ENCODE data around the gene UCP2. TPM values are rescaled to one million over a fixed set of nuclear protein-coding genes. Genes with fewer than 3 reads are reported as not detected.

Gene UCP2
- total and polyA plus RNA-seq, 2 experiments from 2014 or later = 60.1 to 76.9 TPM

DNA sequence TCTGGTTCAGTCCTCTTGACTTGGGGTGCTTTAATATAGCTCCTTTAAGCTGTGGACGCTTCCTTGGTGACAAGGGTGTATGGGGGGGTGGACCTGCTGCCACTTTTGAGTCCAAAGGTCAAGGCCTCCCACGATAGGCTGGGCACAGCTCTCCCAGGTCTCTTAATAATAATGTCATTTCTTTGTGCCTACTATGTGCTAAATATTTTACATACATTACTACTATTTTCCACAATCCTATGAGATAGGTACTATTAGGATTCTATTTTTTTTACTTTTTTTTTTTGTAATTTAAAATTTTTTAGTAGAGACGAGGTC is 26.5 kb upstream of the UCP2 start:
- Mint-ChIP-seq H3K27me3 (ENCODE audit: insufficient read depth, low read depth, poor library complexity) (peaks cover 10% of the 10 kb centered on the region), H3K4me1 (peaks cover 17% of the 10 kb centered on the region), H3K36me3 (ENCODE audit: low read depth) (peaks cover 3% of the 10 kb centered on the region; the same call in 1 of the 3 replicates), H3K9me3 (no peaks in the 10 kb centered on the region), H3K4me3 (no peak overlapping the region), H3K27ac (no peak overlapping the region)
- TF ChIP-seq STAT1 (IDR thresholded peaks at IDR 0.05; ENCODE audit: unreplicated experiment) (no peak), EZH2 (IDR thresholded peaks at IDR 0.05; ENCODE audit: low read depth, unreplicated experiment) (no peak), ZNF114 (CRISPR knock-in tag; IDR thresholded peaks at IDR 0.05) (no peak), JUNB (IDR thresholded peaks at IDR 0.05; ENCODE audit: unreplicated experiment) (no peak), CREB1 (CRISPR knock-in tag; IDR thresholded peaks at IDR 0.05; ENCODE audit: low read depth) (no peak), ZNF331 (CRISPR knock-in tag; IDR thresholded peaks at IDR 0.05; ENCODE audit: low read depth) (no peak), POLR2AphosphoS5 (IDR thresholded peaks at IDR 0.05; ENCODE audit: low read depth) (no peak)
- TF ChIP-seq, protein P1, sequence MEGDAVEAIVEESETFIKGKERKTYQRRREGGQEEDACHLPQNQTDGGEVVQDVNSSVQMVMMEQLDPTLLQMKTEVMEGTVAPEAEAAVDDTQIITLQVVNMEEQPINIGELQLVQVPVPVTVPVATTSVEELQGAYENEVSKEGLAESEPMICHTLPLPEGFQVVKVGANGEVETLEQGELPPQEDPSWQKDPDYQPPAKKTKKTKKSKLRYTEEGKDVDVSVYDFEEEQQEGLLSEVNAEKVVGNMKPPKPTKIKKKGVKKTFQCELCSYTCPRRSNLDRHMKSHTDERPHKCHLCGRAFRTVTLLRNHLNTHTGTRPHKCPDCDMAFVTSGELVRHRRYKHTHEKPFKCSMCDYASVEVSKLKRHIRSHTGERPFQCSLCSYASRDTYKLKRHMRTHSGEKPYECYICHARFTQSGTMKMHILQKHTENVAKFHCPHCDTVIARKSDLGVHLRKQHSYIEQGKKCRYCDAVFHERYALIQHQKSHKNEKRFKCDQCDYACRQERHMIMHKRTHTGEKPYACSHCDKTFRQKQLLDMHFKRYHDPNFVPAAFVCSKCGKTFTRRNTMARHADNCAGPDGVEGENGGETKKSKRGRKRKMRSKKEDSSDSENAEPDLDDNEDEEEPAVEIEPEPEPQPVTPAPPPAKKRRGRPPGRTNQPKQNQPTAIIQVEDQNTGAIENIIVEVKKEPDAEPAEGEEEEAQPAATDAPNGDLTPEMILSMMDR (conservative IDR thresholded peaks at IDR 0.05; ENCODE audit: low read depth in 2 of 2) = no peak
- TF ChIP-seq, protein P2, sequence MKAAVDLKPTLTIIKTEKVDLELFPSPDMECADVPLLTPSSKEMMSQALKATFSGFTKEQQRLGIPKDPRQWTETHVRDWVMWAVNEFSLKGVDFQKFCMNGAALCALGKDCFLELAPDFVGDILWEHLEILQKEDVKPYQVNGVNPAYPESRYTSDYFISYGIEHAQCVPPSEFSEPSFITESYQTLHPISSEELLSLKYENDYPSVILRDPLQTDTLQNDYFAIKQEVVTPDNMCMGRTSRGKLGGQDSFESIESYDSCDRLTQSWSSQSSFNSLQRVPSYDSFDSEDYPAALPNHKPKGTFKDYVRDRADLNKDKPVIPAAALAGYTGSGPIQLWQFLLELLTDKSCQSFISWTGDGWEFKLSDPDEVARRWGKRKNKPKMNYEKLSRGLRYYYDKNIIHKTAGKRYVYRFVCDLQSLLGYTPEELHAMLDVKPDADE (IDR thresholded peaks at IDR 0.05) = no peak
- TF ChIP-seq, protein P3, sequence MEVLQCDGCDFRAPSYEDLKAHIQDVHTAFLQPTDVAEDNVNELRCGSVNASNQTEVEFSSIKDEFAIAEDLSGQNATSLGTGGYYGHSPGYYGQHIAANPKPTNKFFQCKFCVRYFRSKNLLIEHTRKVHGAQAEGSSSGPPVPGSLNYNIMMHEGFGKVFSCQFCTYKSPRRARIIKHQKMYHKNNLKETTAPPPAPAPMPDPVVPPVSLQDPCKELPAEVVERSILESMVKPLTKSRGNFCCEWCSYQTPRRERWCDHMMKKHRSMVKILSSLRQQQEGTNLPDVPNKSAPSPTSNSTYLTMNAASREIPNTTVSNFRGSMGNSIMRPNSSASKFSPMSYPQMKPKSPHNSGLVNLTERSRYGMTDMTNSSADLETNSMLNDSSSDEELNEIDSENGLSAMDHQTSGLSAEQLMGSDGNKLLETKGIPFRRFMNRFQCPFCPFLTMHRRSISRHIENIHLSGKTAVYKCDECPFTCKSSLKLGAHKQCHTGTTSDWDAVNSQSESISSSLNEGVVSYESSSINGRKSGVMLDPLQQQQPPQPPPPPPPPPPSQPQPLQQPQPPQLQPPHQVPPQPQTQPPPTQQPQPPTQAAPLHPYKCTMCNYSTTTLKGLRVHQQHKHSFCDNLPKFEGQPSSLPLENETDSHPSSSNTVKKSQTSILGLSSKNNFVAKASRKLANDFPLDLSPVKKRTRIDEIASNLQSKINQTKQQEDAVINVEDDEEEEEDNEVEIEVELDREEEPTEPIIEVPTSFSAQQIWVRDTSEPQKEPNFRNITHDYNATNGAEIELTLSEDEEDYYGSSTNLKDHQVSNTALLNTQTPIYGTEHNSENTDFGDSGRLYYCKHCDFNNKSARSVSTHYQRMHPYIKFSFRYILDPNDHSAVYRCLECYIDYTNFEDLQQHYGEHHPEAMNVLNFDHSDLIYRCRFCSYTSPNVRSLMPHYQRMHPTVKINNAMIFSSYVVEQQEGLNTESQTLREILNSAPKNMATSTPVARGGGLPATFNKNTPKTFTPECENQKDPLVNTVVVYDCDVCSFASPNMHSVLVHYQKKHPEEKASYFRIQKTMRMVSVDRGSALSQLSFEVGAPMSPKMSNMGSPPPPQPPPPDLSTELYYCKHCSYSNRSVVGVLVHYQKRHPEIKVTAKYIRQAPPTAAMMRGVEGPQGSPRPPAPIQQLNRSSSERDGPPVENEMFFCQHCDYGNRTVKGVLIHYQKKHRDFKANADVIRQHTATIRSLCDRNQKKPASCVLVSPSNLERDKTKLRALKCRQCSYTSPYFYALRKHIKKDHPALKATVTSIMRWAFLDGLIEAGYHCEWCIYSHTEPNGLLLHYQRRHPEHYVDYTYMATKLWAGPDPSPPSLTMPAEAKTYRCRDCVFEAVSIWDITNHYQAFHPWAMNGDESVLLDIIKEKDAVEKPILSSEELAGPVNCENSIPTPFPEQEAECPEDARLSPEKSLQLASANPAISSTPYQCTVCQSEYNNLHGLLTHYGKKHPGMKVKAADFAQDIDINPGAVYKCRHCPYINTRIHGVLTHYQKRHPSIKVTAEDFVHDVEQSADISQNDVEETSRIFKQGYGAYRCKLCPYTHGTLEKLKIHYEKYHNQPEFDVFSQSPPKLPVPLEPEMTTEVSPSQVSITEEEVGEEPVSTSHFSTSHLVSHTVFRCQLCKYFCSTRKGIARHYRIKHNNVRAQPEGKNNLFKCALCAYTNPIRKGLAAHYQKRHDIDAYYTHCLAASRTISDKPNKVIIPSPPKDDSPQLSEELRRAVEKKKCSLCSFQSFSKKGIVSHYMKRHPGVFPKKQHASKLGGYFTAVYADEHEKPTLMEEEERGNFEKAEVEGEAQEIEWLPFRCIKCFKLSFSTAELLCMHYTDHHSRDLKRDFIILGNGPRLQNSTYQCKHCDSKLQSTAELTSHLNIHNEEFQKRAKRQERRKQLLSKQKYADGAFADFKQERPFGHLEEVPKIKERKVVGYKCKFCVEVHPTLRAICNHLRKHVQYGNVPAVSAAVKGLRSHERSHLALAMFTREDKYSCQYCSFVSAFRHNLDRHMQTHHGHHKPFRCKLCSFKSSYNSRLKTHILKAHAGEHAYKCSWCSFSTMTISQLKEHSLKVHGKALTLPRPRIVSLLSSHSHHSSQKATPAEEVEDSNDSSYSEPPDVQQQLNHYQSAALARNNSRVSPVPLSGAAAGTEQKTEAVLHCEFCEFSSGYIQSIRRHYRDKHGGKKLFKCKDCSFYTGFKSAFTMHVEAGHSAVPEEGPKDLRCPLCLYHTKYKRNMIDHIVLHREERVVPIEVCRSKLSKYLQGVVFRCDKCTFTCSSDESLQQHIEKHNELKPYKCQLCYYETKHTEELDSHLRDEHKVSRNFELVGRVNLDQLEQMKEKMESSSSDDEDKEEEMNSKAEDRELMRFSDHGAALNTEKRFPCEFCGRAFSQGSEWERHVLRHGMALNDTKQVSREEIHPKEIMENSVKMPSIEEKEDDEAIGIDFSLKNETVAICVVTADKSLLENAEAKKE (CRISPR knock-in tag; IDR thresholded peaks at IDR 0.05) = no peak
- H3K79me2 ChIP-seq (replicated peaks; ENCODE audit: insufficient read depth) = no peaks in the 10 kb centered on the region
- H3K4me3 ChIP-seq = no peak overlapping the region
- no peaks in the 10 kb centered on the region for H3K36me3 ChIP-seq (ENCODE audit: insufficient read depth)
- H3F3A ChIP-seq (replicated peaks; ENCODE audit: low read depth) = no peaks in the 10 kb centered on the region
- no peaks in the 10 kb centered on the region for H3K27me3 ChIP-seq (ENCODE audit: insufficient read depth)
- 0 out of 2 replicates have a peak, but pooled peaks cover 5% of the 10 kb centered on the region for H3K4me1 ChIP-seq (ENCODE audit: insufficient read depth)
- no peaks in the 10 kb centered on the region for H4K20me1 ChIP-seq (replicated peaks; ENCODE audit: insufficient read depth)
- H3K4me2 ChIP-seq = no peak overlapping the region
- DNase-seq (ENCODE audit: low spot score) = no peak
- no peak overlapping the region for H3K27ac ChIP-seq (ENCODE audit: low read depth)
- no peaks in the 10 kb centered on the region for H3K9me2 ChIP-seq (ENCODE audit: insufficient read depth)
- ATAC-seq = no peak
- no peak overlapping the region for H2AFZ ChIP-seq

Measured in GM23338 (cell line).